ENCODE results near the gene DHRS7C.
A peak's percentile ranks its signal among the peaks of the same experiment; 100 is the strongest.

Gene DHRS7C

DNA sequence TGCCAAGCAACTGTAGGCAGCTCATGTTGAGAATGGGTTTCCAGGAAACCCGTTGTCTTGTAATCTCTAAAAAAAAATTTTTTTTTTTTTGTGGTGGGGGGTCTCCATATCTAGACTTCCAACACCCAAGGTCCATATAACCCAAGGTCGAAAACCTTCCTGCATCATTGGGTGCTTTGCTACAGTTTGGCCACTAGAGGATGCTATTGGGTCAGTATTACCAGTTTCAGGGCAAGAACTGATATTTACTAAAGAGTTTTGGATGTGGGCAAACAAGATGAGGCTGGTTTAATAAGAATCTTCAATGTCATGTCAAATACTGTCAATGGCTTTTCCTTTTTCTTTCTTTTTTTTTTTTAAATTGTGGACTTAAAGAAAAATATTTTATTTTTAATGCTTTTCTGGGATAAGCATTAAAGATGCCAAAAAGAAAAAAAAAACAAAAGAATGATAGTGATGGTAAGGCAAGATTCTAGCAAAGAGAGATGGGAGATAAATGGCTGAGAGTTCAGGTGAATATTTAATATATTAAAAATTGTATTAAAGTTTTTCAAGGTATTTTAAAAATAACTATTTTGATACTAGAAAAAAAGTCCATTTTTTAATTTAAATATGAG, 62.2 kb downstream of the DHRS7C start:
- no peak overlapping the region for H3K4me3 ChIP-seq (ENCODE audit: low read depth, low read length)
- TF ChIP-seq, protein P1, sequence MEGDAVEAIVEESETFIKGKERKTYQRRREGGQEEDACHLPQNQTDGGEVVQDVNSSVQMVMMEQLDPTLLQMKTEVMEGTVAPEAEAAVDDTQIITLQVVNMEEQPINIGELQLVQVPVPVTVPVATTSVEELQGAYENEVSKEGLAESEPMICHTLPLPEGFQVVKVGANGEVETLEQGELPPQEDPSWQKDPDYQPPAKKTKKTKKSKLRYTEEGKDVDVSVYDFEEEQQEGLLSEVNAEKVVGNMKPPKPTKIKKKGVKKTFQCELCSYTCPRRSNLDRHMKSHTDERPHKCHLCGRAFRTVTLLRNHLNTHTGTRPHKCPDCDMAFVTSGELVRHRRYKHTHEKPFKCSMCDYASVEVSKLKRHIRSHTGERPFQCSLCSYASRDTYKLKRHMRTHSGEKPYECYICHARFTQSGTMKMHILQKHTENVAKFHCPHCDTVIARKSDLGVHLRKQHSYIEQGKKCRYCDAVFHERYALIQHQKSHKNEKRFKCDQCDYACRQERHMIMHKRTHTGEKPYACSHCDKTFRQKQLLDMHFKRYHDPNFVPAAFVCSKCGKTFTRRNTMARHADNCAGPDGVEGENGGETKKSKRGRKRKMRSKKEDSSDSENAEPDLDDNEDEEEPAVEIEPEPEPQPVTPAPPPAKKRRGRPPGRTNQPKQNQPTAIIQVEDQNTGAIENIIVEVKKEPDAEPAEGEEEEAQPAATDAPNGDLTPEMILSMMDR (IDR thresholded peaks at IDR 0.05; ENCODE audit: low read depth, low read length), result peak; percentile 97

DNA sequence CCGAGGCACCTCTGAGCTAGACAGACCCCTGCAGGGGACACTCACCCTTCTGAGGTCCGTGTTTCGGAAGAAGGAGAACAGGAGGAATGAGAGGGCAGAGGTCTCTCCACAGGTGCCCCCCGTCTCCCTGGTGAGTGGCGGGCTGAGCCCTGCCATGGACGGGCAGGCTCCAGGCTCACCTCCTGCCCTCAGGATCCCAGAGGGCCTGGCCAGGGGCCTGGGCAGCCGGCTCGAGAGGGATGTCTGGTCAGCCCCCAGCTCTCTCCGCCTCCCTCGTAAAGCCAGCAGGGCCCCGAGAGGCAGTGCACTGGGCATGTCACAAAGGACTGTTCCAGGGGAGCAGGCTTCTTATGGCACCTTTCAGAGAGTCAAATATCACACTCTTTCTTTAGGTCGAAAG, 62.8 kb downstream of the DHRS7C start:
- H3K4me3 ChIP-seq (ENCODE audit: low read depth, low read length), result no peak overlapping the region
- TF ChIP-seq, protein P1 (IDR thresholded peaks at IDR 0.05; ENCODE audit: low read depth, low read length), result no peak

DNA sequence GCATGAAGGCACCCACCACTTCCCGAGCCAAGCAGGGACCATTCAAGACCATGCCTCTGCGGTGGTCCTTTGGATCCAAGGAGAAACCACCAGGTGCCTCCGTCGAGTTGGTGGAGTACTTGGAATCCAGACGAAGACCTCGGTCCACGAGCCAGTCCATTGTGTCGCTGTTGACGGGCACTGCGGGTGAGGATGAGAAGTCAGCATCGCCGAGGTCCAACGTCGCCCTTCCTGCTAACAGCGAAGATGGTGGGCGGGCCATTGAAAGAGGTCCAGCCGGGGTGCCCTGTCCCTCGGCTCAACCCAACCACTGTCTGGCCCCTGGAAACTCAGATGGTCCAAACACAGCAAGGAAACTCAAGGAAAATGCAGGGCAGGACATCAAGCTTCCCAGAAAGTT, 63.4 kb downstream of the DHRS7C start:
- H3K4me3 ChIP-seq (ENCODE audit: low read depth, low read length), result no peak overlapping the region
- TF ChIP-seq, protein P1 (IDR thresholded peaks at IDR 0.05; ENCODE audit: low read depth, low read length), result no peak

DNA sequence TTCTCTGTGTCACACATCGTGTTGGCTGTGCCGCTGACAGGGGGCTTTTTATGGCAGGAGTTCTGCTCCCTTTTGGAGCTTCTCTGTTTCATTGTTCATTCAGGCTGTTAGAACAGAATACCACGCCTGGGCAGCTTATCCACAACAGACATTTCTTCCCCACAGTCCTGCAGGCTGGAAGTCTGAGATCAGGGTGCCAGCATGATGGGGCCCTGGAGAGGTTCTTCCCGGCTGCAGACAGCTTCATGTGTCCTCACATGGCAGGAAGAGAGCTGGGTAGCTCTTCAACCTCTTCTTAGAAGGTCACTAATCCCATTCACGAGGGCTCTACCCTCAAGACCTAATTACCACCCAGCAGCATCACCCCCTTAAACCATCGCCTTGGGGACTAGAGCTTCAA, 65.1 kb downstream of the DHRS7C start:
- H3K4me3 ChIP-seq (ENCODE audit: low read depth, low read length), result no peak overlapping the region
- TF ChIP-seq, protein P1 (IDR thresholded peaks at IDR 0.05; ENCODE audit: low read depth, low read length), result no peak

DNA sequence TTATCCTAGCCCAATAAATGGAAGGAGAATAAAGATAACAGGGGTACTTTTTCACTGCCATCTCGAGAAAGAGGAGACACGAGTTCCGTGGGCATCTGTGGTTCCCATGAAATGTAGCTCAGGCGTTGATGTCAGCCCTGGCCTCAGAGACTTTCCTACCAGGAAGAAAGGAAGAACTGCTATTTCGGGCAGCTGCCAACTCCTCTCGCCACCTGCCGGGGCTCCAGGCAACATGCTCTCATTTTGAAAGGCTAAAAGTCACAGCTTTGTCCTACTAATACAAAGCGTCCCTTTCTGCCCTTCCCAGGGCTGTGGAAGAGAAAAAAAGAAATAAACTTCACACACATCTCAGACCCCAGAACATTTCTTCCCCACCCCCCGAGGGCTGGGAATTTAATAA, 65.8 kb downstream of the DHRS7C start:
- TF ChIP-seq, protein P1 (IDR thresholded peaks at IDR 0.05; ENCODE audit: low read depth, low read length), result no peak

More for the DNA sequence above, 65.8 kb downstream of the DHRS7C start:
- no peak overlapping the region for H3K4me3 ChIP-seq (ENCODE audit: low read depth, low read length)

Data from WI38 (cell line).